ENCODE measurements around the gene COL27A1.

COL27A1 gene

GRCh38 chr9:114359801-114360200 lies 204.5 kb downstream of the COL27A1 start:
- no peak for ATAC-seq
- TF ChIP-seq ZFP3 (CRISPR knock-in tag; IDR thresholded peaks at IDR 0.05) = no peak
- TF ChIP-seq ZC3H10 (CRISPR knock-in tag; IDR thresholded peaks at IDR 0.05) = no peak
- TF ChIP-seq ZNF565 (CRISPR knock-in tag; conservative IDR thresholded peaks at IDR 0.05; ENCODE audit: low read depth) = no peak
- TF ChIP-seq ZNF8 (CRISPR knock-in tag; IDR thresholded peaks at IDR 0.05) = no peak

GRCh38 chr9:114361542-114361941 lies 206.2 kb downstream of the COL27A1 start:
- ATAC-seq = no peak
- no peak for TF ChIP-seq ZFP3 (CRISPR knock-in tag; IDR thresholded peaks at IDR 0.05)
- no peak for TF ChIP-seq CREB5 (CRISPR knock-in tag; IDR thresholded peaks at IDR 0.05; ENCODE audit: low read depth)
- TF ChIP-seq POU6F1 (CRISPR knock-in tag; IDR thresholded peaks at IDR 0.05; ENCODE audit: borderline replicate concordance, low read depth) = no peak
- no peak for TF ChIP-seq BACH2 (CRISPR knock-in tag; IDR thresholded peaks at IDR 0.05; ENCODE audit: borderline replicate concordance)
- no peak for TF ChIP-seq ZFP30 (CRISPR knock-in tag; IDR thresholded peaks at IDR 0.05)
